ENCODE data around the gene CHL1. TPM values are rescaled to one million over a fixed set of nuclear protein-coding genes. Genes with fewer than 3 reads are reported as not detected.
"Not testable (repeated sequence)": the region's sequence is repeated elsewhere in the genome, so short reads cannot be mapped to it uniquely, and the experiment has no call there.

Gene CHL1
- total and polyA plus RNA-seq, 7 donors: 0.43 to 1.9 (median 0.67) TPM

GRCh38 chr3:359672-360071 is 163.1 kb downstream of the CHL1 start:
- H3K36me3 ChIP-seq (ENCODE audit: insufficient read depth in 1 of 2, low read depth in 1 of 2): no peaks in the 10 kb centered on the region
- DNase-seq (no peak), ATAC-seq (no peak)
- H3K9me3 ChIP-seq: no peaks in the 10 kb centered on the region
- H3K4me1 ChIP-seq: peaks cover 12% of the 10 kb centered on the region
- WGBS, 3 donors: 25 to 53% (median 52%) methylated on average over 3 of the region's 3 CpGs
- no peak for TF ChIP-seq CTCF (IDR thresholded peaks at IDR 0.05)
- no peak overlapping the region for H3K27ac ChIP-seq
- intact Hi-C loops (cut with DNase I): no loop called here
- no peaks in the 10 kb centered on the region for H3K27me3 ChIP-seq (ENCODE audit: insufficient read depth in 3 of 3, low read length in 2 of 3)
- no peak overlapping the region for H3K4me3 ChIP-seq

GRCh38 chr3:362681-363338 is 166.2 kb downstream of the CHL1 start:
- 84 to 89% (median 86%) methylated on average over 6 of the region's 6 CpGs for WGBS, 3 donors
- intact Hi-C loops (cut with DNase I): no loop called here
- no peak for DNase-seq
- no peaks in the 10 kb centered on the region for H3K36me3 ChIP-seq (ENCODE audit: insufficient read depth in 1 of 2, low read depth in 1 of 2)
- no peak for TF ChIP-seq CTCF (IDR thresholded peaks at IDR 0.05)
- no peak overlapping the region for H3K4me3 ChIP-seq
- no peak for ATAC-seq
- no peaks in the 10 kb centered on the region for H3K9me3 ChIP-seq
- H3K27me3 ChIP-seq (ENCODE audit: insufficient read depth in 3 of 3, low read length in 2 of 3): no peaks in the 10 kb centered on the region
- H3K27ac ChIP-seq: no peak overlapping the region
- peaks cover 4% of the 10 kb centered on the region for H3K4me1 ChIP-seq

DNA sequence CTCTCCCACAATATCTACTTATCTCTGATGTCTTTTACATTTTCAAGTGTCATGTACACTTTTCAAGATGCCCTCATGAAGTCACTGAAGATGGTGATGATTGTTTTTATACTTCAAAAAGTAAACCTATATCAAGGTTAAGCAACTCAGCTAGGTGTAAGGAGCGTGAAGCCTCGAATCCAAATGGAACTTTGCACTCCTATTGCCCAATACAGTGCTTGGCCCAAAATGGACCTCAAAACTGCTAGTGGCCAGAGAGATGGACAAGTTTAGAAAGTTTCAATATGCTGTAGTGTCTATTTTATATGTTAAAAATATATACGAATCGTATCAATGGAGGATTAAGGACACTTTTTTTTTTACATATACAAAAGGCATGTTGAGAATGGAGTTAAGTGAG is 167.7 kb downstream of the CHL1 start:
- Histone ChIP-seq H3K4me3 (no peak overlapping the region), H3K36me3 (ENCODE audit: insufficient read depth in 1 of 2, low read depth in 1 of 2) (no peaks in the 10 kb centered on the region), H3K4me1 (no peaks in the 10 kb centered on the region), H3K27ac (no peak overlapping the region), H3K9me3 (no peaks in the 10 kb centered on the region), H3K27me3 (ENCODE audit: insufficient read depth in 3 of 3, low read length in 2 of 3) (no peaks in the 10 kb centered on the region)
- intact Hi-C loops (cut with DNase I): no loop called here
- TF ChIP-seq CTCF (IDR thresholded peaks at IDR 0.05): no peak
- ATAC-seq (no peak), DNase-seq (no peak)
- 79 to 87% (median 81%) methylated on average over 4 of the region's 4 CpGs for WGBS, 3 donors

- WGBS, 3 donors: 53 to 75% (median 58%) methylated on average over 1 of the region's 1 CpG
- no peak for DNase-seq
- TF ChIP-seq CTCF (IDR thresholded peaks at IDR 0.05): no peak
- H3K9me3 ChIP-seq: no peaks in the 10 kb centered on the region
- H3K4me1 ChIP-seq: no peaks in the 10 kb centered on the region
- H3K27me3 ChIP-seq (ENCODE audit: insufficient read depth in 3 of 3, low read length in 2 of 3): no peaks in the 10 kb centered on the region
- H3K27ac ChIP-seq: no peak overlapping the region
- no peaks in the 10 kb centered on the region for H3K36me3 ChIP-seq (ENCODE audit: insufficient read depth in 1 of 2, low read depth in 1 of 2)
- no peak overlapping the region for H3K4me3 ChIP-seq
- intact Hi-C loops (cut with DNase I): no loop called here
- ATAC-seq: no peak
These were observed 168.7 kb downstream of the CHL1 start for GRCh38 chr3:365268-365667.

DNA sequence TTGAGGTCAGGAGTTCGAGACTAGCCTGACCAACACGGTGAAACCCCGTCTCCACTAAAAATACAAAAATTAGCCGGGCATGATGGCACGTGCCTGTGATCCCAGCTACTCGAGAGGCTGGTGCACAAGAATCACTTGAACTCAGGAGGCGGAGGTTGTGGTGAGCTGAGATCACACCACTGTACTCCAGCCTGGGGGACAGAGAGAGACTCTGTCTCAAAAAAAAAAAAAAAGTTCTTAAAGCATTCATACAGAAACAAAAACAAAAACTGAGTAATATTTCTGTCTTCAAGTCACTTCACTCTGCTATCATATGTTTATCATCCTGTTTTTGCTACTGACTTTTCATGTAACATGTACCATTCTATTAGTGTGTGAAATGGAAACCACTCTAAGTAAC is 169.7 kb downstream of the CHL1 start:
- H3K4me1 ChIP-seq; H3K36me3 ChIP-seq (ENCODE audit: insufficient read depth in 1 of 2, low read depth in 1 of 2); H3K27me3 ChIP-seq (ENCODE audit: insufficient read depth in 3 of 3, low read length in 2 of 3); DNase-seq; ATAC-seq; intact Hi-C loops (cut with DNase I); H3K27ac ChIP-seq; H3K4me3 ChIP-seq; H3K9me3 ChIP-seq: not testable (repeated sequence)
- WGBS, 3 donors: 84 to 89% (median 84%) methylated on average over 7 of the region's 7 CpGs
